ENCODE data around the gene C9orf43. TPM values are rescaled to one million over a fixed set of nuclear protein-coding genes. Genes with fewer than 3 reads are reported as not detected.
"Not testable (repeated sequence)": the region's sequence is repeated elsewhere in the genome, so short reads cannot be mapped to it uniquely, and the experiment has no call there.

Gene C9orf43
- total RNA-seq, 6 experiments from 2014 or later: 0.27 to 0.73 (median 0.38) TPM

GRCh38 chr9:113380869-113381378, 29.6 kb upstream of the C9orf43 start:
- Mint-ChIP-seq H3K27me3 (ENCODE audit: insufficient read depth) (peaks cover 3% of the 10 kb centered on the region; the same call in 1 of the 2 replicates), H3K36me3 (ENCODE audit: low read depth) (0 out of 2 replicates have a peak, but pooled peaks cover 4% of the 10 kb centered on the region), H3K4me1 (ENCODE audit: low read depth) (no peaks in the 10 kb centered on the region), H3K27ac (no peak overlapping the region), H3K9me3 (no peaks in the 10 kb centered on the region), H3K4me3 (no peak overlapping the region)
- no peak for DNase-seq
- no peak for TF ChIP-seq CTCF (IDR thresholded peaks at IDR 0.05)

- H3K27ac Mint-ChIP-seq; DNase-seq; H3K27me3 Mint-ChIP-seq (ENCODE audit: insufficient read depth); H3K4me1 Mint-ChIP-seq (ENCODE audit: low read depth); H3K36me3 Mint-ChIP-seq (ENCODE audit: low read depth); H3K4me3 Mint-ChIP-seq; H3K9me3 Mint-ChIP-seq: not testable (repeated sequence)
These were observed 29.1 kb upstream of the C9orf43 start for GRCh38 chr9:113381441-113381840.

GRCh38 chr9:113381909-113382411, 28.6 kb upstream of the C9orf43 start:
- H3K36me3 Mint-ChIP-seq (ENCODE audit: low read depth): peaks cover 10% of the 10 kb centered on the region
- no peak overlapping the region for H3K27ac Mint-ChIP-seq
- H3K4me1 Mint-ChIP-seq (ENCODE audit: low read depth): no peaks in the 10 kb centered on the region
- peaks cover 3% of the 10 kb centered on the region; the same call in 1 of the 2 replicates for H3K27me3 Mint-ChIP-seq (ENCODE audit: insufficient read depth)
- H3K4me3 Mint-ChIP-seq: no peak overlapping the region
- TF ChIP-seq CTCF (IDR thresholded peaks at IDR 0.05): no peak
- DNase-seq: no peak
- H3K9me3 Mint-ChIP-seq: no peaks in the 10 kb centered on the region

- no peaks in the 10 kb centered on the region for H3K9me3 Mint-ChIP-seq
- no peak overlapping the region for H3K27ac Mint-ChIP-seq
- no peak for TF ChIP-seq CTCF (IDR thresholded peaks at IDR 0.05)
- DNase-seq: no peak
- H3K4me3 Mint-ChIP-seq: no peak overlapping the region
- H3K27me3 Mint-ChIP-seq (ENCODE audit: insufficient read depth): no peaks in the 10 kb centered on the region; the same call in 1 of the 2 replicates
- peaks cover 19% of the 10 kb centered on the region for H3K36me3 Mint-ChIP-seq (ENCODE audit: low read depth)
- no peaks in the 10 kb centered on the region for H3K4me1 Mint-ChIP-seq (ENCODE audit: low read depth)
These were observed 23.8 kb upstream of the C9orf43 start for GRCh38 chr9:113386571-113387393.

- H3K27me3 Mint-ChIP-seq (ENCODE audit: insufficient read depth): no peaks in the 10 kb centered on the region; the same call in 1 of the 2 replicates
- no peak overlapping the region for H3K4me3 Mint-ChIP-seq
These were observed 22.9 kb upstream of the C9orf43 start for GRCh38 chr9:113387560-113388230.

More at GRCh38 chr9:113387560-113388230, 22.9 kb upstream of the C9orf43 start:
- Mint-ChIP-seq H3K4me1 (ENCODE audit: low read depth) (no peaks in the 10 kb centered on the region), H3K9me3 (no peaks in the 10 kb centered on the region), H3K36me3 (ENCODE audit: low read depth) (peaks cover 19% of the 10 kb centered on the region), H3K27ac (no peak overlapping the region)
- TF ChIP-seq CTCF (IDR thresholded peaks at IDR 0.05): no peak
- DNase-seq: no peak
